Measurements from ENCODE around the gene CEACAM18. TPM values are rescaled to one million over a fixed set of nuclear protein-coding genes. Genes with fewer than 3 reads are reported as not detected.
"Not testable (repeated sequence)": the region's sequence is repeated elsewhere in the genome, so short reads cannot be mapped to it uniquely, and the experiment has no call there.

Gene CEACAM18
- total and polyA plus RNA-seq, 9 donors = not detected

GRCh38 chr19:51441410-51442390 is 36.6 kb upstream of the CEACAM18 start:
- DNase-seq = no peak
- 48 to 58% (median 52%) methylated on average over 31 of the region's 31 CpGs for WGBS, 3 donors
- Histone ChIP-seq H3K27ac (no peak overlapping the region), H3K4me3 (no peak overlapping the region), H3K9me3 (no peaks in the 10 kb centered on the region), H3K4me1 (ENCODE audit: insufficient read depth) (no peaks in the 10 kb centered on the region), H3K27me3 (no peaks in the 10 kb centered on the region), H3K36me3 (no peaks in the 10 kb centered on the region)
- intact Hi-C loops (cut with DNase I) = no loop called here
- no peak for TF ChIP-seq POLR2A (IDR thresholded peaks at IDR 0.05)
- TF ChIP-seq, protein P1, sequence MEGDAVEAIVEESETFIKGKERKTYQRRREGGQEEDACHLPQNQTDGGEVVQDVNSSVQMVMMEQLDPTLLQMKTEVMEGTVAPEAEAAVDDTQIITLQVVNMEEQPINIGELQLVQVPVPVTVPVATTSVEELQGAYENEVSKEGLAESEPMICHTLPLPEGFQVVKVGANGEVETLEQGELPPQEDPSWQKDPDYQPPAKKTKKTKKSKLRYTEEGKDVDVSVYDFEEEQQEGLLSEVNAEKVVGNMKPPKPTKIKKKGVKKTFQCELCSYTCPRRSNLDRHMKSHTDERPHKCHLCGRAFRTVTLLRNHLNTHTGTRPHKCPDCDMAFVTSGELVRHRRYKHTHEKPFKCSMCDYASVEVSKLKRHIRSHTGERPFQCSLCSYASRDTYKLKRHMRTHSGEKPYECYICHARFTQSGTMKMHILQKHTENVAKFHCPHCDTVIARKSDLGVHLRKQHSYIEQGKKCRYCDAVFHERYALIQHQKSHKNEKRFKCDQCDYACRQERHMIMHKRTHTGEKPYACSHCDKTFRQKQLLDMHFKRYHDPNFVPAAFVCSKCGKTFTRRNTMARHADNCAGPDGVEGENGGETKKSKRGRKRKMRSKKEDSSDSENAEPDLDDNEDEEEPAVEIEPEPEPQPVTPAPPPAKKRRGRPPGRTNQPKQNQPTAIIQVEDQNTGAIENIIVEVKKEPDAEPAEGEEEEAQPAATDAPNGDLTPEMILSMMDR (IDR thresholded peaks at IDR 0.05) = no peak
- no peak for TF ChIP-seq EP300 (IDR thresholded peaks at IDR 0.05)

- WGBS, 3 donors = 75 to 85% (median 79%) methylated on average over 3 of the region's 3 CpGs
- not testable (repeated sequence) for H3K4me1 ChIP-seq (ENCODE audit: insufficient read depth)
Measured at GRCh38 chr19:51447510-51447909, 30.8 kb upstream of the CEACAM18 start.

DNA sequence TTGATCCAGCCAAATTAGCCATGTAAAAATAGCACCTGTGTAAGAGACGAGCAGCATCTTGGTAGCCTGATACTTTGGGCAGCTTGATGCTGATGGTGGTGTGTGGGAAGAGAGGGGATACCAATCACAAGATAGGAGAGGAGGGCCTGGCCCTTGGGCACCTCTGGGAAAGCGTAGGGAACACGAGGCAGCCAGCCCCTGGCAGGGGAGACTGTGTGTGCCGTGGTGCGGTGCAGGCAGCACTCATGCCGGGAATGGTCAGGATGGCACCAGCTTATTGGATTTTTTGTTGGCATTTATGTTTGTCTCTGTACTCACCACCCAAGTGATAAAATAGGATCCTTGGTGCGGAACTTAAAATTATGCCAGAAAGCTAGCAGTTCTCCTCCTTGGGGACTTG is 30.3 kb upstream of the CEACAM18 start:
- no peak overlapping the region for H3K27ac ChIP-seq
- WGBS, 3 donors = 66 to 80% (median 69%) methylated on average over 7 of the region's 7 CpGs
- H3K4me3 ChIP-seq = no peak overlapping the region
- no peaks in the 10 kb centered on the region for H3K36me3 ChIP-seq
- intact Hi-C loops (cut with DNase I) = no loop called here
- H3K27me3 ChIP-seq = no peaks in the 10 kb centered on the region
- no peaks in the 10 kb centered on the region for H3K9me3 ChIP-seq
- H3K4me1 ChIP-seq (ENCODE audit: insufficient read depth) = no peaks in the 10 kb centered on the region
- DNase-seq = no peak
- TF ChIP-seq, protein P1 (IDR thresholded peaks at IDR 0.05) = no peak
- no peak for TF ChIP-seq POLR2A (IDR thresholded peaks at IDR 0.05)
- TF ChIP-seq EP300 (IDR thresholded peaks at IDR 0.05) = no peak

More at GRCh38 chr19:51447510-51447909, 30.8 kb upstream of the CEACAM18 start:
- H3K27ac ChIP-seq; H3K9me3 ChIP-seq; intact Hi-C loops (cut with DNase I); H3K36me3 ChIP-seq; H3K4me3 ChIP-seq; DNase-seq; H3K27me3 ChIP-seq: not testable (repeated sequence)

GRCh38 chr19:51448411-51449016 is 29.8 kb upstream of the CEACAM18 start:
- H3K9me3 ChIP-seq = no peaks in the 10 kb centered on the region
- H3K27ac ChIP-seq = no peak overlapping the region
- no peaks in the 10 kb centered on the region for H3K4me1 ChIP-seq (ENCODE audit: insufficient read depth)
- DNase-seq = no peak
- H3K27me3 ChIP-seq = no peaks in the 10 kb centered on the region
- WGBS, 3 donors = 23 to 45% (median 30%) methylated on average over 13 of the region's 13 CpGs
- H3K4me3 ChIP-seq = no peak overlapping the region
- intact Hi-C loops (cut with DNase I) = no loop called here
- H3K36me3 ChIP-seq = no peaks in the 10 kb centered on the region
- TF ChIP-seq, protein P1 (IDR thresholded peaks at IDR 0.05) = no peak
- TF ChIP-seq POLR2A (IDR thresholded peaks at IDR 0.05) = no peak
- TF ChIP-seq EP300 (IDR thresholded peaks at IDR 0.05) = no peak
